Measurements from ENCODE around the gene PLLP. TPM values are rescaled to one million over a fixed set of nuclear protein-coding genes. Genes with fewer than 3 reads are reported as not detected.

PLLP gene
- total RNA-seq, 4 donors from 2014 or later, result 3.6 to 10.7 (median 6.4) TPM

DNA sequence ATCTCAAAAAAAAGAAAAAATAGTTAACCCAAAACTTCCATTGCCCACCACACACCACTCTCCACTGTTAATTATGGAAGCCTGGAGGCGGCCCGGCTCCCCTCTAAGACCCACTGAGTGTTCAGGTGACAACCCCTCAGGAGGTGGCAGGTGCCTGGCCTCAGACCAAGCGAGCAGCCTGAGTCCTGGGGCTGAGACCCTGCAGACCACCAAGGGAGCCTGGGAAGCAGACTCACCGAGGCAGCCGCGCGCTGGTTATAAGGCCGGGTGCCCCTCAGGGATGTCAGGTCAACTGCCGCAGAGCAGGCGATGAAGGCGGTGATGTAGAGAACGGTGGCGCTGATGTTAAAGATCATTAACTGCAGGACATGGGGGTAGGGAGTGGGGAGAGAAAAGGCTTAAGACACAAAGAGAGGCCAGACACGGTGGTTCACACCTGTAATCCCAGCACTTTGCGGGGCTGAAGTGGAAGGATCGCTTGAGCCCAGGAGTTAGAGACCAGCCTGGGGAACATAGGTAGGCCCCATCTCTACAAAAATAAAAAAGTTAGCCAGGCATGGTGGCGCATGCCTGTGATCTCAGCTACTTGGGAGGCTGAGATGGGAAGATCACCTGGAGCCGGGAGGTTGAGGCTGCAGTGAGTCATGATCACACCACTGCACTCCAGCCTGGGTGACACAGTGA, 26.1 kb downstream of the PLLP start:
- intact Hi-C loops (cut with DNase I), result no loop called here
- TF ChIP-seq CTCF (IDR thresholded peaks at IDR 0.05), result no peak
- TF ChIP-seq POLR2A (IDR thresholded peaks at IDR 0.05; ENCODE audit: low read depth), result no peak
- TF ChIP-seq POLR2AphosphoS5 (IDR thresholded peaks at IDR 0.05), result no peak
- DNase-seq (ENCODE audit: extremely low spot score), result no peak
- WGBS, result 98% methylated on average over 18 of the region's 18 CpGs
- Histone ChIP-seq H3K4me1 (peaks cover 9 to 19% (median 14%) of the 10 kb centered on the region in 4 donors), H3K36me3 (peaks cover 21 to 46% (median 33%) of the 10 kb centered on the region in 4 donors), H3K9me3 (no peaks in the 10 kb centered on the region), H3K4me3 (no peak overlapping the region), H3K27ac (replicated peaks in 1 of 4) (no peak overlapping the region), H3K27me3 (no peaks in the 10 kb centered on the region)

DNA sequence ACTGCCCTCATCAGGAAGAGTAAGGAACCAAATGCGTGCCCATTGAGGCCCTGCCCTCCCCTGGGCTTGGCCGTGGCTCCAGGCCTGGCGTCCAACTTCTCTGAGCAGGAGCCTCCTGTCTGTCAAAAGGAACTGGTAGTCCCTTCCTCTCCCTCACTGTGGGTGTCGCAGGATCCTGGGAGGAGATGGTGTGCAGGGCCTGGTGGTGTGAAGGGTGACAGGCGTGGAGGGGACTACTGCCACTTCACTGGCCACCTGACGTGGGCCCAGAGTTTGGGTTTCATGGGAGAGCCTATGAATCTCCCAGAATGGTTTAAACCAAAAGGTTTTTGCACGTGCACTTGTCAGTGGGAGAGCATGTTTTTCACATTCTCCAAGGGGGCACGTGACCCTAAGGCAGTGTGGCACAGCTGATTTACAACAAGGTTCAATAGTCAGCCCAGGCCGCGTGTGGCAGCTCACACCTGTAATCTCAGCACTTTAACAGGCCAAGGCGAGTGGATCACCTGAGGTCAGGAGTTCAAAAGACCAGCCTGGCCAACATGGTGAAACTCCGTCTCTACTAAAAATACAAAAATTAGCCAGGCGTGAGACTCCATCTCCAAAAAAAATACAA, 26.9 kb downstream of the PLLP start:
- no peaks in the 10 kb centered on the region for H3K27me3 ChIP-seq
- no peak for DNase-seq (ENCODE audit: extremely low spot score)
- intact Hi-C loops (cut with DNase I), result no loop called here
- H3K36me3 ChIP-seq, result peaks cover 26 to 54% (median 41%) of the 10 kb centered on the region in 4 donors
- H3K4me3 ChIP-seq, result no peak overlapping the region
- no peak overlapping the region for H3K27ac ChIP-seq (replicated peaks in 1 of 4)
- no peaks in the 10 kb centered on the region for H3K9me3 ChIP-seq
- TF ChIP-seq EP300 (IDR thresholded peaks at IDR 0.05) (no peak), CTCF (IDR thresholded peaks at IDR 0.05) (no peak), POLR2A (IDR thresholded peaks at IDR 0.05; ENCODE audit: low read depth) (no peak), POLR2AphosphoS5 (IDR thresholded peaks at IDR 0.05) (no peak)
- 90% methylated on average over 13 of the region's 13 CpGs for WGBS
- H3K4me1 ChIP-seq, result peaks cover 9 to 19% (median 14%) of the 10 kb centered on the region in 4 donors

- H3K4me3 ChIP-seq, result no peak overlapping the region
- DNase-seq (ENCODE audit: extremely low spot score), result no peak
- peaks cover 9 to 19% (median 14%) of the 10 kb centered on the region in 4 donors for H3K4me1 ChIP-seq
- intact Hi-C loops (cut with DNase I), result no loop called here
- 89% methylated on average over 16 of the region's 16 CpGs for WGBS
- H3K36me3 ChIP-seq, result peaks cover 33 to 62% (median 49%) of the 10 kb centered on the region in 4 donors
- H3K9me3 ChIP-seq, result no peaks in the 10 kb centered on the region
- H3K27ac ChIP-seq (replicated peaks in 1 of 4), result no peak overlapping the region
- H3K27me3 ChIP-seq, result no peaks in the 10 kb centered on the region
- TF ChIP-seq POLR2AphosphoS5 (IDR thresholded peaks at IDR 0.05) (no peak), CTCF (IDR thresholded peaks at IDR 0.05) (no peak), POLR2A (IDR thresholded peaks at IDR 0.05; ENCODE audit: low read depth) (no peak), EP300 (IDR thresholded peaks at IDR 0.05) (no peak)
Measured at GRCh38 chr16:57256601-57257395, 27.7 kb downstream of the PLLP start.

GRCh38 chr16:57255686-57256415, 28.6 kb downstream of the PLLP start:
- no peak for DNase-seq (ENCODE audit: extremely low spot score)
- Histone ChIP-seq H3K4me1 (peaks cover 9 to 14% (median 13%) of the 10 kb centered on the region in 4 donors), H3K36me3 (peaks cover 43 to 71% (median 58%) of the 10 kb centered on the region in 4 donors), H3K9me3 (no peaks in the 10 kb centered on the region), H3K27ac (replicated peaks in 1 of 4) (no peak overlapping the region), H3K27me3 (no peaks in the 10 kb centered on the region), H3K4me3 (no peak overlapping the region)
- whole genome bisulfite sequencing, result 91% methylated on average over 10 of the region's 10 CpGs
- intact Hi-C loops (cut with DNase I), result no loop called here
- no peak for TF ChIP-seq EP300 (IDR thresholded peaks at IDR 0.05)
- TF ChIP-seq POLR2A (IDR thresholded peaks at IDR 0.05; ENCODE audit: low read depth), result no peak
- no peak for TF ChIP-seq POLR2AphosphoS5 (IDR thresholded peaks at IDR 0.05)
- TF ChIP-seq CTCF (IDR thresholded peaks at IDR 0.05), result no peak

Measured in esophagus muscularis mucosa (tissue), 4 donors.